Measurements from ENCODE around the gene MTHFS.
"Not testable (repeated sequence)": the region's sequence is repeated elsewhere in the genome, so short reads cannot be mapped to it uniquely, and the experiment has no call there.

The MTHFS gene

GRCh38 chr15:79915776-79916501 lies 19.1 kb upstream of the MTHFS start:
- not testable (repeated sequence) for DNase-seq

DNA sequence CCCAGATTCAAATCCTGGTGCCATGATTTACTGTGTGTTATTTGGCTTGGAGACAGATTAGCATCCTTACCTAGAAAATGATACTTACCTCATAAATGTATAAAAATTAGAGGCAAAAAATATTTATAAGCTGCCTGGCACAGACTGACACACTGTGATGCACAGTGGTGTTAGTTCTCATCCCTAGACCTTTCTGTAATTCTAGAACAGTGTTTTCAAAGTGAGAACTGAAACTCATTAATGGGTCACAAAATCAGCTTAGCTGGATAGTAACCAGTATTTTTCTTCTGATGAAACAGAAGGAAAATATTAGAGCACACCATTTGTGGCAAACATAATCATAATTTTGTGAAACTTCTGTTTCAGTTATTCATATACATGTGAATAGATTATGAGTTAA lies 17.9 kb upstream of the MTHFS start:
- no peak for DNase-seq

- DNase-seq = not testable (repeated sequence)
These were observed 12.9 kb upstream of the MTHFS start for GRCh38 chr15:79909556-79910335.

- no peak for DNase-seq
These were observed 7.5 kb upstream of the MTHFS start for GRCh38 chr15:79904271-79904670.

GRCh38 chr15:79903626-79904025 lies 6.8 kb upstream of the MTHFS start:
- no peak for DNase-seq

- DNase-seq = no peak
These were observed 6.3 kb upstream of the MTHFS start for GRCh38 chr15:79903144-79903543.

GRCh38 chr15:79901958-79902357 lies 5.1 kb upstream of the MTHFS start:
- DNase-seq = no peak

- DNase-seq = not testable (repeated sequence)
These were observed 4.1 kb upstream of the MTHFS start for GRCh38 chr15:79900818-79901378.

DNA sequence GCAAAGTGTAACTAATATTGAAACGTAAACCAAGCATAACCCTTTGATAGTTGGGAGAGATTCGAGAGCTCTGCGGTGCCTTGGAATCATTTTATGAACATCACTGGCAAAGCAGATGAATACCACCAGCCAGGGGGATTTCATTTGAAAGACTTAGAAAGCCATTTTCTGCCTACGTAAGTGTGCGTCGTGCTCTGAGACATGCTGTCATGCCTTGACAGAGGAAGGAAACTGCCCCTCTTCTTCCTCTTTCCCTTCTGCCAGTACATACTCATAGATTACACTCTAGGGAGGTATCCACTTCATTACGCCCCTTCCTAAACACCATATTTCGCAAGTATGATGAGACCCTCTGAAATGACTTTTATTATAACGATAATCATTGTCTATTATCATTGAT lies 3.3 kb upstream of the MTHFS start:
- no peak for DNase-seq

DNA sequence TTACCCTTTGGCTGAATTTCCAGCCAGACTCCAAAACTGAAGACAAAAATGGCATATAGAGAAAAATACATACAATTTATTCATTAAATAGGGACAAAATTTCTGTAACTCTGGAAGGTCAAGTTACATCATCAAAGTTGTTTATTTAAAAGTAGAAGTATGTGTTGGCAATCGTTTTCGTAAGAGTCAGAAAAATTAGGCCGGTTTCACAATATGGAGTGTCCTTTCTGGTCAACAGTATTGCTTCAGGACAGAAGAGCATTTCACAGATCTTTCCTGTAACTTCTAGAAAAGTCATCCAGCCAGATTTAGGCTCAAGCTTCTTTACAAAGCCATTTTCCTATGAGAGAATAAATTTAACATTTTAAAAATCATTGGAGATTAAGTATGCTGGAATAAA lies 2.0 kb upstream of the MTHFS start:
- DNase-seq = not testable (repeated sequence)

- no peak for DNase-seq
These were observed 1.6 kb upstream of the MTHFS start for GRCh38 chr15:79898369-79898768.

DNA sequence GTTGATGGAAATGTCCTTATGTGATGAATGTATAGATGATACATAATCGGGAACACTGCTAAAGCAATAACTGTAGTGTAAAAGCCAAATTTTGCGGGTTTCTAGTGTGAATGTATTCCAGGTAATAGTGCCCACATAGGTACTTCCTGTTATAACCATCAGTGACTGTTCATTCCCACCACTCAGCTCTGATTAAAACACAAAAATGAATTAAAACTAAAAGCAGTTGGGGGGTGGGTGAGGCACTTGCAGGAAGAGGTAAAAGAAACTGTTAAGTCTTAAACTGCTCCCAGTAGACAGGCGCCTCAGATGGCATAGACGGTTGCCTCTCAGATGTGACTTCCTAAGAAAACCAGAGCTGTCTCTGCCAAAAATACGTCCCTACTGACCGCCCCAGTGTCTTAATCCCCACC lies 893 bp upstream of the MTHFS start:
- DNase-seq = peak; percentile 56

GRCh38 chr15:79897380-79897678 lies 515 bp upstream of the MTHFS start:
- DNase-seq = no peak

- no peak for DNase-seq
These were observed 632 bp downstream of the MTHFS start for GRCh38 chr15:79896131-79896633.

DNA sequence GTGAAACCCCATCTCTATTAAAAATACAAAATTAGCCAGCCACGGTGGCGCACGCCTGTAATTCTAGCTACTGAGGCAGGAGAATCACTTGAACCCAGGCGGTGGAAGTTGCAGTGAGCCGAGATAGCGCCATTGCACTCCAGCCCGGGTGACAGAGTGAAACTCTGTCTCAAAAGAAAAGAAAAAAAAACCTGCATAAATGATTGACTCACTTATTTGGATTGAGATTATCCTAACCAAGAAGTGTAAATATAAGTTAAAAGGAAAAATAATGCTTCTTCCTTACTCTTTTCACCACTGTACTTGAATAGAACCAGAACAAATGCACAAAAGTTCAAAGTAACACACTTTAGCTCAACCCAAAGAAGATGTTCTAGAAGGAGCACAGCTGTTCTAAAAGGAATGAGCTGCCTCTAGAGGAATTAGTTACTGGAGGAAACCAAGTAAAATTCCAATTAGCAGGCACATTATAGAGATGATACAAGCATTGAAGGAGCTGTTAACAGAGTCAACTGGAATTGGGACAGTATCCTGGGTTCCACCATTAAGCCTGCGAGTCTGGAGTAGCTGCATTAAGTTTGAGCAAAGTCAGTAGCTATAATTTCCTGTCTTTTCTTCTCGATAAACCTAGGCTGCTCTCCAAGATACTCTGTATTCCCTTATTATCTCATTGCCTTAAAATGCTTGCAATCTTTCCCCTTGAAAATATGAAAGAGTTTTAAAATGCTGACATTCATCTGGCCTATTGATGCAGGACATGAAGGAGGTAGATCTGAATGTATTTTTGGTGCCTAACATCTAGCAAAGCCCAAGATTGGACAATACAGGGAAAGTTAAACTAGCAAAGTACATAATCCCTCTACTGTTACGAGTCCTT lies 9.5 kb downstream of the MTHFS start:
- no peak for DNase-seq

- no peak for DNase-seq
These were observed 10.7 kb downstream of the MTHFS start for GRCh38 chr15:79886124-79886523.

DNA sequence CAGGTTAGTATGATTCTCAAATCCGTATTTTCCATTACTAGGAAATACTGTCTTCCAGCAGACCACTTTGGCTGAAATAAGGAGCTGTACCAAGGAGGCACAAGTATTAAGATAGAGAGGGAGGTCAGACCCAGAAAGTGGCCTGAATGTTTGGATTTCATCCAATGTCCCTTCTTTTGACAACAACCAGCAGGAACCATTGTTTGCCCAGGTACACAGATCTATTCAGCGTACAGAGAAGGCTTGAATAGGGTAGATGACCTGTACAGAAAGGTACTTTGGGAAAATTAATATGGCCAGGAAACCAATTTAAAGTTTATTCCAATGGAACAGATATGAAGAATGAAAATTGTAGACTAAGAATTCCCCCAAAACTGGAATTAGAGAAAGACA lies 12.6 kb downstream of the MTHFS start:
- no peak for DNase-seq

- no peak for DNase-seq
These were observed 13.1 kb downstream of the MTHFS start for GRCh38 chr15:79883579-79884203.

- DNase-seq = no peak
These were observed 15.1 kb downstream of the MTHFS start for GRCh38 chr15:79881668-79882067.

DNA sequence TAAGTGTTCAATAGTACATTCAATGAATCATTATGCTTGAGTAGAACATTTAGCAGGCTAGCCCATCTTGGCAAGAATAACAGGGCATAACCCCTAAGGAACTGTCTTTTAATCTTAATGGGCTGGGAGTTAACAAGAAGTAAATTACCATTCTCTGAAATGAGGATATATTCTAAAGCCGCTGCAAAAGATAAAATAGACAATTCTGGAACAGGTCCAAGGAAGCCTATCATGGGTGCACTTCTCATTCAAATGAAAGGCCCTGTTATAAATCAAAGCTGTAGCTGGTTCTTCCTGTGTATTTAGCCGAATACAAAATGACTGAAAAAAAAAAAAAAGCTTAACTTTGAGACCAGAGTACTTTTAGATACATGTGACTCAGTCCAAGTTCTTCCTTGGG lies 15.6 kb downstream of the MTHFS start:
- no peak for DNase-seq

GRCh38 chr15:79878078-79878705 lies 18.6 kb downstream of the MTHFS start:
- DNase-seq = no peak

- DNase-seq = no peak
These were observed 21.6 kb downstream of the MTHFS start for GRCh38 chr15:79875213-79875612.

All from activated CD8-positive, alpha-beta memory T cell treated with anti-CD3 and anti-CD28 coated beads, Interleukin-2, amount 50 U/mL, for 48 hours (primary cell).